Measurements from ENCODE around the gene EIF4G2. TPM values are rescaled to one million over a fixed set of nuclear protein-coding genes. Genes with fewer than 3 reads are reported as not detected.

EIF4G2 gene
- polyA plus RNA-seq, 1 donor, result 964 TPM

Other genes with a start within 250 kb of the EIF4G2 start
- 57.2 TPM for gene LYVE1, start 240.3 kb downstream of the EIF4G2 start, polyA plus RNA-seq (ENCODE audit: insufficient read length)
- gene IRAG1, start 115.2 kb downstream of the EIF4G2 start, polyA plus RNA-seq (ENCODE audit: insufficient read length), result 12.0 TPM
- gene CTR9, start 57.7 kb downstream of the EIF4G2 start, polyA plus RNA-seq (ENCODE audit: insufficient read length), result 69.5 TPM
- 125 TPM for gene ZBED5, start 49.1 kb upstream of the EIF4G2 start, polyA plus RNA-seq (ENCODE audit: insufficient read length)